Measurements from ENCODE around the gene SKIL.
"Not testable (repeated sequence)": the region's sequence is repeated elsewhere in the genome, so short reads cannot be mapped to it uniquely, and the experiment has no call there.

- TF ChIP-seq, protein P1, sequence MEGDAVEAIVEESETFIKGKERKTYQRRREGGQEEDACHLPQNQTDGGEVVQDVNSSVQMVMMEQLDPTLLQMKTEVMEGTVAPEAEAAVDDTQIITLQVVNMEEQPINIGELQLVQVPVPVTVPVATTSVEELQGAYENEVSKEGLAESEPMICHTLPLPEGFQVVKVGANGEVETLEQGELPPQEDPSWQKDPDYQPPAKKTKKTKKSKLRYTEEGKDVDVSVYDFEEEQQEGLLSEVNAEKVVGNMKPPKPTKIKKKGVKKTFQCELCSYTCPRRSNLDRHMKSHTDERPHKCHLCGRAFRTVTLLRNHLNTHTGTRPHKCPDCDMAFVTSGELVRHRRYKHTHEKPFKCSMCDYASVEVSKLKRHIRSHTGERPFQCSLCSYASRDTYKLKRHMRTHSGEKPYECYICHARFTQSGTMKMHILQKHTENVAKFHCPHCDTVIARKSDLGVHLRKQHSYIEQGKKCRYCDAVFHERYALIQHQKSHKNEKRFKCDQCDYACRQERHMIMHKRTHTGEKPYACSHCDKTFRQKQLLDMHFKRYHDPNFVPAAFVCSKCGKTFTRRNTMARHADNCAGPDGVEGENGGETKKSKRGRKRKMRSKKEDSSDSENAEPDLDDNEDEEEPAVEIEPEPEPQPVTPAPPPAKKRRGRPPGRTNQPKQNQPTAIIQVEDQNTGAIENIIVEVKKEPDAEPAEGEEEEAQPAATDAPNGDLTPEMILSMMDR (IDR thresholded peaks at IDR 0.05) = not testable (repeated sequence)
- TF ChIP-seq POLR2AphosphoS5, TCF7L2 (IDR thresholded peaks at IDR 0.05; ENCODE audit: low read depth, low read length): not testable (repeated sequence)
Observed at GRCh38 chr3:170327868-170328548, 29.5 kb upstream of the SKIL start.
